Erythroblast (primary cell): Measurements from ENCODE around the gene NRK.

ENCODE experiments used
- GATA1 ChIP-seq: IDR thresholded peaks from 2 replicates; pipeline ENCODE4 v1.6.1; 2011; ENCODE audit warnings: low read depth, mild to moderate bottlenecking, control low read depth, low read length, moderate library complexity
- POLR2A ChIP-seq: IDR thresholded peaks from 2 replicates; pipeline ENCODE4 v1.6.1; 2011; ENCODE audit warnings: mild to moderate bottlenecking, low read length

DNA sequence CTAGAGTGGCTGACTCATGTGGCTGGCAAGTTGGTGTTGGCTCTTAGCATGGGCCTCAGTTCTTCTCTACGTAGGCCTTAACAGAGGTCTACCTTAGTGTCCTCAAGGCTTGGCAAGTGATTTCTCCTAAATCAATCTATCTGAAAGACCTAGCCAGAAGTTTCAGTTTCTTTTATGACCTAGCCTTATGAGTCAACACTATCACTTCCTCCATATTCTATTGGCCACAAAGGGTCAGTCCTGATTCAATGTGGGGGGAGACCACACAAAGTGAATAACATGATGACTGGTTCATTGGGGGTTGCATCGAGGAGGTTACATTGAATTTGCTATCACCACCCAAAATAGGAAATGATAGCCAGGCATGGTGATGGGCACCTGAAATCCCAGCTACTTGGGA is 5.8 kb upstream of the NRK start:
- TF ChIP-seq POLR2A (no peak), GATA1 (no peak)
